ENCODE measurements around the gene SPATA2L. TPM values are rescaled to one million over a fixed set of nuclear protein-coding genes. Genes with fewer than 3 reads are reported as not detected.

Gene SPATA2L
- total and polyA plus RNA-seq, 2 of the 8 experiments (the other 6 are each of a cell fraction or from before 2014, with no cell fraction given): 9.3 to 12.5 TPM

DNA sequence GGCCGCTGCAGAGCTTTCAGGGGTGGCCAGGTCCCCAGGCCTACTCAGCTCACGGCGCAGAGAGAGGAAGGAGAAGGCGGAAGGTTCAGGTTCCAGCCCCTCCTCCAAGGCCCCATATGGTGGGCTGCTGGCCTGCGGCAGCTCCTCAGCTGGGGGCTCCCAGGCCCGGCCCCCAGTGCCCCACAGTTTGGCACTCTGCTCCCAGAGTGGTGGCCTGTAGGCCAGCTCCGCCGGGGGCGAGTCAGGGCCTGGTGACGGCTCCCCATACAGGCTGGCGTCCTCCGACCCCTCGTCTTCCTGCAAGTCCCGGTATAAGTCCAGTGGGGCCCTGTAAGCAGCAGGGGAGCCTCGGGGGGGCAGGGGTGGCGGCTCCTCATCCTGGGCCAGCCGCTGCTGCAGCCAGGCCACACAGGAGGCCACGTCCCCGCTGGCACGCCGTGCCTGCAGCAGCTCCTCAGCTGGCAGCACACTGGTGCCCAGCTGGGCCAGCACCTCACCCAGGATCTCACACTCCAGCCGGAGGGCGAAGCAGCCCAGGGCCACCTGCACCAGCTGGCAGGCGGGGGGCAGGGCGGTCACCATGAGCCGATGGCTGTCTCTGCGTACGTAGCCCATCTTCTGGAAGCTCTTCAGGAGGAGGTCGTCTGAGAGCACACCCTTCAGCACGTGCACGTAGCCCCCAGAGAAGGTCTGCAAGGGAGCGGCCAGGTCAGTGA lies 3.7 kb downstream of the SPATA2L start (continued):
- TF ChIP-seq KDM4A (IDR thresholded peaks at IDR 0.05; ENCODE audit: low read depth, low read length, severe bottlenecking): no peak
- no peak for TF ChIP-seq RNF2 (IDR thresholded peaks at IDR 0.05; ENCODE audit: borderline replicate concordance, low read depth, low read length, missing control alignments, poor library complexity, severe bottlenecking)
- no peak for TF ChIP-seq SP4 (IDR thresholded peaks at IDR 0.05; ENCODE audit: low read length)
- TF ChIP-seq, protein P1, sequence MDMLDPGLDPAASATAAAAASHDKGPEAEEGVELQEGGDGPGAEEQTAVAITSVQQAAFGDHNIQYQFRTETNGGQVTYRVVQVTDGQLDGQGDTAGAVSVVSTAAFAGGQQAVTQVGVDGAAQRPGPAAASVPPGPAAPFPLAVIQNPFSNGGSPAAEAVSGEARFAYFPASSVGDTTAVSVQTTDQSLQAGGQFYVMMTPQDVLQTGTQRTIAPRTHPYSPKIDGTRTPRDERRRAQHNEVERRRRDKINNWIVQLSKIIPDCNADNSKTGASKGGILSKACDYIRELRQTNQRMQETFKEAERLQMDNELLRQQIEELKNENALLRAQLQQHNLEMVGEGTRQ (IDR thresholded peaks at IDR 0.05; ENCODE audit: low read length): no peak
- TF ChIP-seq, protein P2, sequence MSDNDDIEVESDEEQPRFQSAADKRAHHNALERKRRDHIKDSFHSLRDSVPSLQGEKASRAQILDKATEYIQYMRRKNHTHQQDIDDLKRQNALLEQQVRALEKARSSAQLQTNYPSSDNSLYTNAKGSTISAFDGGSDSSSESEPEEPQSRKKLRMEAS (IDR thresholded peaks at IDR 0.05): no peak
- no peak for TF ChIP-seq NRF1 (IDR thresholded peaks at IDR 0.05; ENCODE audit: low read depth, low read length)
- no peak for TF ChIP-seq TEAD4 (IDR thresholded peaks at IDR 0.05; ENCODE audit: low read depth, low read length)
- no peak for TF ChIP-seq CHD2 (IDR thresholded peaks at IDR 0.05; ENCODE audit: low read length)
- TF ChIP-seq TCF12 (IDR thresholded peaks at IDR 0.05; ENCODE audit: low read depth, low read length): no peak

Data from H1 (cell line).